B cell (primary cell): ENCODE results near the gene TMEM131L. TPM values are rescaled to one million over a fixed set of nuclear protein-coding genes. Genes with fewer than 3 reads are reported as not detected.

Source experiments
- ATAC-seq: fragments of 200-7000 bp; cut with Tn5 transposase; one replicate; pipeline ENCODE4 v1.10.0; 2021; ENCODE audit warnings: low read depth, mild to moderate bottlenecking, moderate number of reproducible peaks, moderate library complexity
- CTCF ChIA-PET: fragments of 350-600 bp; sonication (Branson Sonifier 250); formaldehyde crosslinking; loops from one replicate; lab custom pipeline; 2021; ENCODE audit warnings: antibody characterized with exemption, inconsistent platforms; lab: Charles Lee
- POLR2A ChIA-PET: fragments of 350-600 bp; sonication (Branson Sonifier 250); formaldehyde crosslinking; loops from one replicate; lab custom pipeline; 2021; ENCODE audit warnings: antibody characterized with exemption; lab: Charles Lee
- DNase-seq: peaks from one replicate; pipeline ENCODE4 v3.0.0; 2013
- H2AFZ ChIP-seq: 2 replicates; pipeline ENCODE4 v1.6.1; 2012; ENCODE audit warnings: mild to moderate bottlenecking, low read depth, low read length; ENCODE audit not compliant: insufficient read depth, poor library complexity, severe bottlenecking
- H3K27ac ChIP-seq, 2 donors: 1 replicate in 1 of 2; 2 replicates in 1 of 2; pipeline ENCODE4 v1.5.1; 2012 to 2013; ENCODE audit warnings: low read length in 2 of 2, mild to moderate bottlenecking in 2 of 2, moderate library complexity in 1 of 2
- H3K27me3 ChIP-seq, 4 experiments: fragments of 200-600 bp in 1 of 4; sonication (generic) in 1 of 4; replicated peaks in 1 of 4; 1 replicate in 2 of 4; 2 replicates in 2 of 4; pipeline versions ENCODE4 v1.6.1 to v1.7.0; 2013 to 2016; ENCODE audit warnings: low read length in 3 of 4, mild to moderate bottlenecking in 2 of 4, mixed read lengths in 1 of 4, moderate library complexity in 1 of 4; ENCODE audit not compliant: insufficient read depth in 4 of 4, control insufficient read depth in 3 of 4; ENCODE audit errors: control extremely low read depth in 1 of 4
- H3K36me3 ChIP-seq, 2 experiments: replicated peaks in 1 of 2; 1 replicate in 1 of 2; 2 replicates in 1 of 2; pipeline versions ENCODE4 v1.6.1 to v1.7.1; 2013; ENCODE audit warnings: low read length in 1 of 2; ENCODE audit not compliant: insufficient read depth in 2 of 2, control insufficient read depth in 1 of 2; ENCODE audit errors: control extremely low read depth in 1 of 2, extremely low read depth in 1 of 2
- H3K4me1 ChIP-seq, 2 donors: fragments of 200-600 bp in 1 of 2; sonication (generic) in 1 of 2; 1 replicate in 1 of 2; 2 replicates in 1 of 2; pipeline versions ENCODE4 v1.5.1 to v1.6.1; 2013 to 2017; ENCODE audit warnings: low read length in 2 of 2; ENCODE audit not compliant: control insufficient read depth in 2 of 2, insufficient read depth in 2 of 2
- H3K4me2 ChIP-seq: replicated peaks from 2 replicates; pipeline ENCODE3; 2012; ENCODE audit warnings: mild to moderate bottlenecking, low read depth, low read length; ENCODE audit not compliant: poor library complexity, severe bottlenecking
- H3K4me3 ChIP-seq, 5 experiments: fragments of 200-600 bp in 1 of 5; sonication (generic) in 1 of 5; 1 replicate in 3 of 5; 2 replicates in 2 of 5; pipeline versions ENCODE4 v1.5.1 to v1.7.0; 2011 to 2016; ENCODE audit warnings: low read length in 4 of 5, mild to moderate bottlenecking in 4 of 5, low read depth in 2 of 5, control low read depth in 1 of 5, moderate library complexity in 1 of 5; ENCODE audit not compliant: insufficient read depth in 1 of 5; ENCODE audit errors: control extremely low read depth in 1 of 5, extremely low read depth in 1 of 5
- H3K79me2 ChIP-seq: fragments of 200-600 bp; sonication (generic); one replicate; pipeline ENCODE4 v1.6.0; 2016; ENCODE audit warnings: low read length; ENCODE audit not compliant: control insufficient read depth, insufficient read depth
- H3K9ac ChIP-seq: fragments of 200-600 bp; sonication (generic); 2 replicates; pipeline ENCODE4 v1.6.1; 2017; ENCODE audit warnings: mild to moderate bottlenecking, low read length, moderate library complexity
- H3K9me3 ChIP-seq, 3 donors: one replicate each; pipeline versions ENCODE4 v1.6.1 to v1.7.1; 2013; ENCODE audit warnings: low read length in 2 of 3; ENCODE audit not compliant: control insufficient read depth in 2 of 3, insufficient read depth in 1 of 3; ENCODE audit errors: control extremely low read depth in 1 of 3
- H4K20me1 ChIP-seq: 2 replicates; pipeline ENCODE4 v1.6.0; 2012; ENCODE audit warnings: mild to moderate bottlenecking, low read length; ENCODE audit not compliant: insufficient read depth, control insufficient read depth, poor library complexity, severe bottlenecking
- H3K27ac Mint-ChIP-seq: one replicate; pipeline ENCODE4 v1.8.0; 2021; ENCODE audit warnings: mixed read lengths
- H3K27me3 Mint-ChIP-seq: one replicate; pipeline ENCODE4 v1.8.0; 2021; ENCODE audit warnings: mixed read lengths
- H3K4me1 Mint-ChIP-seq: one replicate; pipeline ENCODE4 v1.8.0; 2021; ENCODE audit warnings: mixed read lengths
- H3K4me3 Mint-ChIP-seq: one replicate; pipeline ENCODE4 v1.8.0; 2021; ENCODE audit warnings: mixed read lengths
- H3K9me3 Mint-ChIP-seq: one replicate; pipeline ENCODE4 v1.8.0; 2022; ENCODE audit warnings: mixed read lengths; ENCODE audit not compliant: insufficient read depth
- EZH2 ChIP-seq: IDR thresholded peaks from 2 replicates; pipeline ENCODE4 v1.6.1; 2012; ENCODE audit warnings: borderline replicate concordance, low read depth, mild to moderate bottlenecking, moderate library complexity, low read length; ENCODE audit not compliant: insufficient read depth, poor library complexity, severe bottlenecking
- WGBS: methylation state at CpG from one replicate; pipeline ENCODE4 v1.1.5; 2013; ENCODE audit warnings: missing lambda C conversion rate; ENCODE audit not compliant: insufficient coverage; 5-methylcytosine and 5-hydroxymethylcytosine counted together
- intact Hi-C: fragments of 100-400 bp; cut with micrococcal nuclease; formaldehyde crosslinking; loops from one replicate; pipeline ENCODE4 v1.10.0; 2022
- polyA plus RNA-seq: library from polyadenylated mRNA; depleted of rRNA; stranded (reverse); fragments of >200 nt; gene quantifications from 2 replicates; pipeline ENCODE4 v1.2.3, GENCODE V29; 2012
- total RNA-seq, 2 donors: library from RNA; stranded (reverse); fragments of 120-200 nt in 1 of 2; gene quantifications; 1 replicate in 1 of 2; 2 replicates in 1 of 2; pipeline versions ENCODE4 v1.2.3 to v1.2.4, GENCODE V29; 2013 to 2022
- TF ChIP-seq, protein P1 (sequence below): fragments of 200-600 bp; IDR thresholded peaks from one replicate; pipeline ENCODE4 v1.8.0; 2022; ENCODE audit warnings: antibody characterized with exemption, mild to moderate bottlenecking

Gene TMEM131L
- total and polyA plus RNA-seq, 2 donors (not counting 1 experiment from before 2014, with no cell fraction given) = 56.4 to 120 TPM

GRCh38 chr4:153447175-153447905, 18.8 kb upstream of the TMEM131L start:
- Histone ChIP-seq H3K9ac (no peak overlapping the region), H4K20me1 (no peaks in the 10 kb centered on the region), H3K4me3 (no peak overlapping the region), H3K36me3 (no peaks in the 10 kb centered on the region), H3K27ac (no peak overlapping the region), H3K79me2 (peaks cover 3% of the 10 kb centered on the region), H3K27me3 (no peaks in the 10 kb centered on the region), H3K4me1 (peaks cover 15 to 20% of the 10 kb centered on the region in 2 donors), H3K9me3 (peaks cover 0 to 3% (median 0%) of the 10 kb centered on the region in 3 donors), H2AFZ (no peak overlapping the region), H3K4me2 (no peak overlapping the region)
- DNase-seq (no peak), ATAC-seq (no peak)
- Mint-ChIP-seq H3K9me3 (no peaks in the 10 kb centered on the region), H3K4me3 (no peak overlapping the region), H3K27ac (peak overlapping the region; percentile 34), H3K4me1 (peaks cover 27% of the 10 kb centered on the region), H3K27me3 (no peaks in the 10 kb centered on the region)
- TF ChIP-seq, protein P1, sequence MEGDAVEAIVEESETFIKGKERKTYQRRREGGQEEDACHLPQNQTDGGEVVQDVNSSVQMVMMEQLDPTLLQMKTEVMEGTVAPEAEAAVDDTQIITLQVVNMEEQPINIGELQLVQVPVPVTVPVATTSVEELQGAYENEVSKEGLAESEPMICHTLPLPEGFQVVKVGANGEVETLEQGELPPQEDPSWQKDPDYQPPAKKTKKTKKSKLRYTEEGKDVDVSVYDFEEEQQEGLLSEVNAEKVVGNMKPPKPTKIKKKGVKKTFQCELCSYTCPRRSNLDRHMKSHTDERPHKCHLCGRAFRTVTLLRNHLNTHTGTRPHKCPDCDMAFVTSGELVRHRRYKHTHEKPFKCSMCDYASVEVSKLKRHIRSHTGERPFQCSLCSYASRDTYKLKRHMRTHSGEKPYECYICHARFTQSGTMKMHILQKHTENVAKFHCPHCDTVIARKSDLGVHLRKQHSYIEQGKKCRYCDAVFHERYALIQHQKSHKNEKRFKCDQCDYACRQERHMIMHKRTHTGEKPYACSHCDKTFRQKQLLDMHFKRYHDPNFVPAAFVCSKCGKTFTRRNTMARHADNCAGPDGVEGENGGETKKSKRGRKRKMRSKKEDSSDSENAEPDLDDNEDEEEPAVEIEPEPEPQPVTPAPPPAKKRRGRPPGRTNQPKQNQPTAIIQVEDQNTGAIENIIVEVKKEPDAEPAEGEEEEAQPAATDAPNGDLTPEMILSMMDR = no peak
- no peak for TF ChIP-seq EZH2
- ChIA-PET POLR2A (no interaction called here), CTCF (interaction anchor here (0.6 to 1.5 kb wide), 4 partner anchors 14 to 196 kb away, joined by 3 to 6 read pairs (median 4); partner anchors contain the start of gene TMEM131L)
- intact Hi-C loops = no loop called here
- 60% methylated on average over 1 of the region's 5 CpGs for WGBS
